K562 (cell line): Measurements from ENCODE around the gene AGBL1. TPM values are rescaled to one million over a fixed set of nuclear protein-coding genes. Genes with fewer than 3 reads are reported as not detected.

Experiments
- ATAC-seq: fragments of 200-7000 bp; cut with Tn5 transposase; 3 replicates; pipeline ENCODE4 v1.9.1; 2020; ENCODE audit warnings: moderate library complexity
- BruUV-seq: library from RNA; stranded (reverse); fragments of 400-500 nt; replicated peaks from 2 replicates; lab custom pipeline; 2021; lab: Mats Ljungman, UMichigan
- CTCF ChIA-PET: fragments of 300-600 bp; formaldehyde crosslinking; extraction: SDS; loops from one replicate; lab custom pipeline; 2021; ENCODE audit warnings: low intra/inter-chr PET ratio; lab: Yijun Ruan, JAX
- POLR2A ChIA-PET: fragments of 300-600, 350-650 bp; sonication (Branson Sonifier 250); formaldehyde crosslinking; extraction: SDS; loops from one replicate; lab custom pipeline; 2021; ENCODE audit warnings: antibody characterized with exemption, inconsistent platforms; lab: Yijun Ruan, JAX
- DNase-seq, 4 experiments: peaks; one replicate each; pipeline versions ENCODE4 v3.0.0 to v3.0.0-alpha.2; 2011 to 2018; ENCODE audit warnings: low spot score in 3 of 4, mixed read lengths in 3 of 4; ENCODE audit errors: extremely low read depth in 1 of 4
- FAIRE-seq: peaks from 2 replicates; lab custom pipeline; 2011; peaks lifted over from hg19 to GRCh38; lab: Jason Lieb, UNC
- H2AFZ ChIP-seq: 2 replicates; pipeline ENCODE4 v1.6.0; 2011; ENCODE audit warnings: low read depth, low read length, control low read depth, inconsistent platforms
- H3K27ac ChIP-seq: fragments of 200-600 bp; 3 replicates; pipeline ENCODE4 v1.8.0; 2011; ENCODE audit warnings: low read depth, mild to moderate bottlenecking, control low read depth, inconsistent platforms, low read length, moderate library complexity, mixed read lengths; ENCODE audit errors: extremely low read depth
- H3K27me3 ChIP-seq, 2 experiments: fragments of 300-600 bp in 1 of 2; 2 replicates in 1 of 2; 3 replicates in 1 of 2; pipeline versions ENCODE4 v1.6.0 to v1.8.0; 2011; ENCODE audit warnings: inconsistent platforms in 2 of 2, low read length in 2 of 2, mild to moderate bottlenecking in 1 of 2, mixed read lengths in 1 of 2, moderate library complexity in 1 of 2; ENCODE audit not compliant: control insufficient read depth in 2 of 2, insufficient read depth in 2 of 2
- H3K36me3 ChIP-seq: fragments of 300-600 bp; 3 replicates; pipeline ENCODE4 v1.8.0; 2011; ENCODE audit warnings: mild to moderate bottlenecking, low read length, inconsistent platforms; ENCODE audit not compliant: control insufficient read depth, insufficient read depth
- H3K4me1 ChIP-seq, 2 experiments: fragments of 200-600 bp in 1 of 2; replicated peaks in 1 of 2; 2 replicates in 1 of 2; 3 replicates in 1 of 2; pipeline versions ENCODE4 v1.5.1 to v1.8.0; 2011; ENCODE audit warnings: inconsistent platforms in 2 of 2, low read length in 2 of 2, mild to moderate bottlenecking in 1 of 2, mixed read lengths in 1 of 2, moderate library complexity in 1 of 2; ENCODE audit not compliant: control insufficient read depth in 2 of 2, insufficient read depth in 2 of 2
- H3K4me2 ChIP-seq: 2 replicates; pipeline ENCODE4 v1.6.1; 2011; ENCODE audit warnings: low read length, control low read depth, inconsistent platforms, mixed read lengths; ENCODE audit not compliant: insufficient read depth
- H3K4me3 ChIP-seq: fragments of 200-600 bp; sonication (generic), shearing (Covaris generic); 2 replicates; pipeline ENCODE4 v1.5.1; 2016; ENCODE audit warnings: control low read depth, inconsistent platforms
- H3K79me2 ChIP-seq: fragments of 200-600 bp; 3 replicates; pipeline ENCODE4 v1.8.0; 2011; ENCODE audit warnings: low read length, inconsistent platforms; ENCODE audit not compliant: control insufficient read depth, insufficient read depth
- H3K9ac ChIP-seq, 2 experiments: 2 replicates each; pipeline versions ENCODE4 v1.6.0 to v1.6.1; 2011; ENCODE audit warnings: low read depth in 2 of 2, low read length in 2 of 2, control low read depth in 1 of 2, inconsistent platforms in 1 of 2, mild to moderate bottlenecking in 1 of 2, mixed read lengths in 1 of 2; ENCODE audit not compliant: insufficient read depth in 1 of 2
- H3K9me1 ChIP-seq: one replicate; pipeline ENCODE4 v1.6.0; 2011; ENCODE audit warnings: inconsistent platforms, mild to moderate bottlenecking, low read length, moderate library complexity; ENCODE audit not compliant: control insufficient read depth, insufficient read depth
- H3K9me3 ChIP-seq: replicated peaks from 2 replicates; pipeline ENCODE4 v1.5.1; 2011; ENCODE audit warnings: low read depth, low read length, inconsistent platforms; ENCODE audit not compliant: control insufficient read depth, insufficient read depth
- H4K20me1 ChIP-seq: replicated peaks from 2 replicates; pipeline ENCODE4 v1.6.1; 2011; ENCODE audit warnings: low read length, inconsistent platforms, mixed read lengths; ENCODE audit not compliant: control insufficient read depth, insufficient read depth
- KLF6 ChIP-seq: fragments of 250-450 bp; sonication (Bioruptor Pico); IDR thresholded peaks from 2 replicates; pipeline ENCODE4 v1.4.0; 2020; ENCODE audit warnings: mild to moderate bottlenecking, moderate library complexity, borderline replicate concordance
- MTA1 ChIP-seq: fragments of 450-650 bp; IDR thresholded peaks from 2 replicates; pipeline ENCODE4 v1.6.1; 2017; ENCODE audit warnings: borderline replicate concordance
- NCOR1 ChIP-seq: fragments of 450-650 bp; IDR thresholded peaks from 2 replicates; pipeline ENCODE4 v1.6.1; 2016; ENCODE audit warnings: mild to moderate bottlenecking, moderate library complexity
- PREB ChIP-seq: sonication (generic); formaldehyde crosslinking; IDR thresholded peaks from 2 replicates; pipeline ENCODE4 v1.8.1; 2023; ENCODE audit warnings: mild to moderate bottlenecking, missing genetic modification reagents
- SREBF2 ChIP-seq: sonication (generic); formaldehyde crosslinking; IDR thresholded peaks from 2 replicates; pipeline ENCODE4 v1.4.0; 2020; ENCODE audit warnings: mild to moderate bottlenecking, missing genetic modification reagents
- SRSF9 ChIP-seq: fragments of 200-400 bp; formaldehyde crosslinking; IDR thresholded peaks from 2 replicates; pipeline ENCODE4 v1.6.1; 2017; ENCODE audit warnings: low read depth, low read length, borderline replicate concordance
- ZBTB7A ChIP-seq: IDR thresholded peaks from 2 replicates; pipeline ENCODE4 v1.6.1; 2011; ENCODE audit warnings: low read depth, mild to moderate bottlenecking, low read length, moderate library complexity, borderline replicate concordance; ENCODE audit not compliant: control insufficient read depth
- ZBTB8A ChIP-seq: fragments of 450-650 bp; IDR thresholded peaks from 2 replicates; pipeline ENCODE4 v1.6.1; 2018; ENCODE audit warnings: mild to moderate bottlenecking, moderate library complexity; ENCODE audit not compliant: partially characterized antibody
- ZEB2 ChIP-seq: fragments of 450-650 bp; IDR thresholded peaks from 2 replicates; pipeline ENCODE4 v1.6.1; 2016
- ZFP91 ChIP-seq: sonication (generic); formaldehyde crosslinking; IDR thresholded peaks from 2 replicates; pipeline ENCODE4 v1.8.0; 2022; ENCODE audit warnings: mild to moderate bottlenecking, missing genetic modification reagents
- WGBS: fragments of 100-300 bp; shearing (Covaris generic); methylation state at CpG from one replicate; pipeline ENCODE4 v1.1.6; 2016; ENCODE audit warnings: low coverage, mixed read lengths; ENCODE audit not compliant: insufficient coverage; ENCODE audit errors: missing lambda C conversion rate; 5-methylcytosine and 5-hydroxymethylcytosine counted together
- in situ Hi-C: fragments of 300-500 bp; cut with MboI; formaldehyde crosslinking; loops from 4 replicates; pipeline ENCODE4 v1.15.0; 2018; ENCODE audit warnings: inconsistent platforms, mixed read lengths
- intact Hi-C: fragments of 100-400 bp; cut with micrococcal nuclease; formaldehyde crosslinking; loops from 2 replicates; pipeline ENCODE4 v1.14.2; 2022
- polyA plus RNA-seq, 8 experiments: library from polyadenylated mRNA; depleted of rRNA in 4 of 8; stranded (reverse) in 5 of 8; unstranded in 3 of 8; fragments of >200 nt; fragmentation: Nextera tagmentation in 2 of 8; fragmentation: Illumina TruSeq in 1 of 8; extraction: Ambion mirVana in 2 of 8; extraction: Trizol in 1 of 8; gene quantifications; 2 replicates each; pipeline versions ENCODE4 v1.2.1 to v1.2.3, GENCODE V29; 2011 to 2014; ENCODE audit warnings: inconsistent platforms in 1 of 8, missing spikeins in 1 of 8
- total RNA-seq, 7 experiments: library from RNA; depleted of rRNA in 6 of 7; stranded (reverse); fragments of >200 nt in 6 of 7; fragmentation: Illumina TruSeq in 2 of 7; extraction: Trizol in 2 of 7; gene quantifications; 2 replicates each; pipeline versions ENCODE4 v1.2.1 to v1.2.3, GENCODE V29; 2011 to 2021; ENCODE audit warnings: low replicate concordance in 1 of 7
- TF ChIP-seq, protein P1 (sequence below): fragments of 450-650 bp; IDR thresholded peaks from 2 replicates; pipeline ENCODE4 v1.7.1; 2018; ENCODE audit warnings: mild to moderate bottlenecking, low read depth; ENCODE audit not compliant: partially characterized antibody

AGBL1 gene
- total and polyA plus RNA-seq, 9 of the 15 experiments (the other 6 are each of a cell fraction or from before 2014, with no cell fraction given), result not detected

DNA sequence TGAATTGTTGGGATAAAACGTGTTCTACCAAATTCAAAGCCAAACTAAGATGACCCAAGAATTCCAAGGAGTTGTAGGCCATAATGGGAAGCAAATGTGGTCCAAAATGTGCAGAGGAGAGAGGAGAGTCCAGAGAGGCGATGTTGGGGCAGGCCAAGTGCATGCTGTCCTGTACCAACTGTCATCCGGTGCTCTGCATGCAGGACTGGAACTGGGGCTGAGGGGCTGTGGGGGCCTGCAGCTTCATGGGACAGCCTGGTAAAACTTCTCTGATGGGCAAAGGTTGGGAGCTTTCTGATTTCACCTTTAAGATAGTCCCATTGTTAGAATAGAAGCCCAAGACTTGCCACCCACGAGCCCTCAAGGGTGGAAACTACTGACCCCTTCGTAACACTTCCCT, 831.4 kb downstream of the AGBL1 start:
- intact Hi-C loops (loop anchor here (10.0 kb wide), 2 partner anchors 1056 to 1334 kb away; no protein-coding TSS in a partner anchor), in situ Hi-C loops (loop anchor here (25.0 kb wide), 1 partner anchor 1326 kb away; no protein-coding TSS in a partner anchor)
- Histone ChIP-seq H3K9me1 (no peaks in the 10 kb centered on the region), H3K27me3 (no peaks in the 10 kb centered on the region), H3K27ac (no peak overlapping the region), H3K9ac (no peak overlapping the region), H3K36me3 (no peaks in the 10 kb centered on the region), H3K4me3 (no peak overlapping the region), H3K4me2 (no peak overlapping the region), H4K20me1 (no peaks in the 10 kb centered on the region), H3K4me1 (no peaks in the 10 kb centered on the region), H3K79me2 (no peaks in the 10 kb centered on the region), H3K9me3 (no peaks in the 10 kb centered on the region), H2AFZ (no peak overlapping the region)
- WGBS, result 0% methylated on average over 5 of the region's 5 CpGs
- no peak for TF ChIP-seq MTA1
- ATAC-seq (no peak), DNase-seq (no peak), FAIRE-seq (no peak)
- CTCF ChIA-PET, result no interaction called here
- POLR2A ChIA-PET, result no interaction called here
- BruUV-seq, result no TSS peak

GRCh38 chr15:86912661-86913060, 833.0 kb downstream of the AGBL1 start:
- Histone ChIP-seq H3K36me3 (no peaks in the 10 kb centered on the region), H3K4me1 (no peaks in the 10 kb centered on the region), H4K20me1 (no peaks in the 10 kb centered on the region), H3K79me2 (no peaks in the 10 kb centered on the region), H3K27me3 (no peaks in the 10 kb centered on the region), H3K4me2 (no peak overlapping the region), H3K27ac (no peak overlapping the region), H3K9ac (no peak overlapping the region), H2AFZ (no peak overlapping the region), H3K9me3 (no peaks in the 10 kb centered on the region), H3K4me3 (no peak overlapping the region), H3K9me1 (no peaks in the 10 kb centered on the region)
- intact Hi-C loops (loop anchor here (10.0 kb wide), 2 partner anchors 1058 to 1332 kb away; no protein-coding TSS in a partner anchor), in situ Hi-C loops (loop anchor here (25.0 kb wide), 1 partner anchor 1325 kb away; no protein-coding TSS in a partner anchor)
- BruUV-seq, result no TSS peak
- ATAC-seq (no peak), DNase-seq (no peak), FAIRE-seq (no peak)
- ChIA-PET POLR2A (no interaction called here), CTCF (no interaction called here)
- WGBS, result 0% methylated on average over 1 of the region's 1 CpG
- no peak for TF ChIP-seq KLF6 (CRISPR knock-in tag)
- no peak for TF ChIP-seq NCOR1
- TF ChIP-seq ZEB2, result no peak
- TF ChIP-seq, protein P1, sequence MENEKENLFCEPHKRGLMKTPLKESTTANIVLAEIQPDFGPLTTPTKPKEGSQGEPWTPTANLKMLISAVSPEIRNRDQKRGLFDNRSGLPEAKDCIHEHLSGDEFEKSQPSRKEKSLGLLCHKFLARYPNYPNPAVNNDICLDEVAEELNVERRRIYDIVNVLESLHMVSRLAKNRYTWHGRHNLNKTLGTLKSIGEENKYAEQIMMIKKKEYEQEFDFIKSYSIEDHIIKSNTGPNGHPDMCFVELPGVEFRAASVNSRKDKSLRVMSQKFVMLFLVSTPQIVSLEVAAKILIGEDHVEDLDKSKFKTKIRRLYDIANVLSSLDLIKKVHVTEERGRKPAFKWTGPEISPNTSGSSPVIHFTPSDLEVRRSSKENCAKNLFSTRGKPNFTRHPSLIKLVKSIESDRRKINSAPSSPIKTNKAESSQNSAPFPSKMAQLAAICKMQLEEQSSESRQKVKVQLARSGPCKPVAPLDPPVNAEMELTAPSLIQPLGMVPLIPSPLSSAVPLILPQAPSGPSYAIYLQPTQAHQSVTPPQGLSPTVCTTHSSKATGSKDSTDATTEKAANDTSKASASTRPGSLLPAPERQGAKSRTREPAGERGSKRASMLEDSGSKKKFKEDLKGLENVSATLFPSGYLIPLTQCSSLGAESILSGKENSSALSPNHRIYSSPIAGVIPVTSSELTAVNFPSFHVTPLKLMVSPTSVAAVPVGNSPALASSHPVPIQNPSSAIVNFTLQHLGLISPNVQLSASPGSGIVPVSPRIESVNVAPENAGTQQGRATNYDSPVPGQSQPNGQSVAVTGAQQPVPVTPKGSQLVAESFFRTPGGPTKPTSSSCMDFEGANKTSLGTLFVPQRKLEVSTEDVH, result no peak
- no peak for TF ChIP-seq ZBTB7A
- no peak for TF ChIP-seq ZBTB8A
- TF ChIP-seq PREB (CRISPR knock-in tag), result no peak
- no peak for TF ChIP-seq ZFP91 (CRISPR knock-in tag)
- TF ChIP-seq SRSF9, result no peak
- no peak for TF ChIP-seq SREBF2 (CRISPR knock-in tag)
